H9 (cell line): ENCODE results near the gene MED29. TPM values are rescaled to one million over a fixed set of nuclear protein-coding genes. Genes with fewer than 3 reads are reported as not detected.

Source experiments
- DNase-seq: peaks from one replicate; pipeline ENCODE4 v3.0.0-alpha.2; 2017
- H2AFZ ChIP-seq: one replicate; pipeline ENCODE4 v1.6.1; 2013; ENCODE audit warnings: mild to moderate bottlenecking, low read length, control low read depth, moderate library complexity
- H2AK5ac ChIP-seq: 2 replicates; pipeline ENCODE4 v1.6.1; 2013; ENCODE audit warnings: low read length, control low read depth, mixed read lengths; ENCODE audit not compliant: insufficient read length
- H2BK120ac ChIP-seq: one replicate; pipeline ENCODE4 v1.6.1; 2013; ENCODE audit warnings: low read depth, mild to moderate bottlenecking, low read length, control low read depth, inconsistent platforms; ENCODE audit not compliant: poor library complexity, severe bottlenecking
- H2BK12ac ChIP-seq: 2 replicates; pipeline ENCODE4 v1.6.1; 2013; ENCODE audit warnings: low read length, control low read depth, mixed read lengths, low read depth; ENCODE audit not compliant: insufficient read length
- H2BK15ac ChIP-seq: 2 replicates; pipeline ENCODE4 v1.6.1; 2013; ENCODE audit warnings: low read depth, low read length, control low read depth
- H2BK20ac ChIP-seq: one replicate; pipeline ENCODE4 v1.6.1; 2013; ENCODE audit warnings: low read depth, mild to moderate bottlenecking, low read length, control low read depth, inconsistent platforms; ENCODE audit not compliant: poor library complexity, severe bottlenecking
- H2BK5ac ChIP-seq: 2 replicates; pipeline ENCODE4 v1.6.1; 2013; ENCODE audit warnings: low read length, control low read depth, mixed read lengths; ENCODE audit not compliant: insufficient read length
- H3K14ac ChIP-seq: 2 replicates; pipeline ENCODE4 v1.6.1; 2013; ENCODE audit warnings: low read length, control low read depth; ENCODE audit not compliant: insufficient read depth
- H3K18ac ChIP-seq: 2 replicates; pipeline ENCODE4 v1.6.1; 2013; ENCODE audit warnings: low read depth, mild to moderate bottlenecking, mixed read lengths, low read length, control low read depth; ENCODE audit not compliant: insufficient read length
- H3K23ac ChIP-seq: 2 replicates; pipeline ENCODE4 v1.6.1; 2013; ENCODE audit warnings: low read length, control low read depth, mixed read lengths, low read depth; ENCODE audit not compliant: insufficient read length
- H3K23me2 ChIP-seq: 2 replicates; pipeline ENCODE4 v1.6.1; 2013; ENCODE audit warnings: low read depth, mild to moderate bottlenecking, mixed read lengths, low read length, control low read depth; ENCODE audit not compliant: insufficient read length, poor library complexity, severe bottlenecking
- H3K27ac ChIP-seq: 2 replicates; pipeline ENCODE4 v1.5.1; 2013; ENCODE audit warnings: low read length, control low read depth, mixed read lengths, low read depth; ENCODE audit not compliant: insufficient read length
- H3K27me3 ChIP-seq: 2 replicates; pipeline ENCODE4 v1.6.1; 2013; ENCODE audit warnings: low read length, control low read depth, inconsistent platforms; ENCODE audit not compliant: insufficient read depth
- H3K4ac ChIP-seq: 2 replicates; pipeline ENCODE4 v1.6.1; 2013; ENCODE audit warnings: low read depth, mild to moderate bottlenecking, control low read depth, inconsistent platforms, low read length, moderate library complexity
- H3K4me1 ChIP-seq: 2 replicates; pipeline ENCODE4 v1.6.1; 2013; ENCODE audit warnings: low read length, control low read depth, inconsistent platforms; ENCODE audit not compliant: insufficient read depth
- H3K4me2 ChIP-seq: 2 replicates; pipeline ENCODE4 v1.6.1; 2013; ENCODE audit warnings: low read length, control low read depth, mixed read lengths; ENCODE audit not compliant: insufficient read length, insufficient read depth
- H3K56ac ChIP-seq: 2 replicates; pipeline ENCODE4 v1.6.1; 2013; ENCODE audit warnings: low read depth, mild to moderate bottlenecking, mixed read lengths, low read length, control low read depth; ENCODE audit not compliant: insufficient read length
- H3K79me1 ChIP-seq: 2 replicates; pipeline ENCODE4 v1.6.1; 2013; ENCODE audit warnings: low read depth, mild to moderate bottlenecking, moderate library complexity, low read length, control low read depth, inconsistent platforms; ENCODE audit not compliant: insufficient read depth, poor library complexity, severe bottlenecking
- H3K79me2 ChIP-seq: 2 replicates; pipeline ENCODE4 v1.6.1; 2013; ENCODE audit warnings: low read length, control low read depth, inconsistent platforms; ENCODE audit not compliant: insufficient read depth
- H3K9ac ChIP-seq: 2 replicates; pipeline ENCODE4 v1.6.1; 2013; ENCODE audit warnings: low read length, control low read depth, mixed read lengths; ENCODE audit not compliant: insufficient read length; ENCODE audit errors: extremely low read depth
- H3K9me3 ChIP-seq: one replicate; pipeline ENCODE4 v1.6.1; 2013; ENCODE audit warnings: low read depth, low read length, inconsistent platforms; ENCODE audit not compliant: control insufficient read depth
- H3T11ph ChIP-seq: one replicate; pipeline ENCODE4 v1.6.1; 2013; ENCODE audit warnings: mild to moderate bottlenecking, low read length, control low read depth, inconsistent platforms
- H4K20me1 ChIP-seq: one replicate; pipeline ENCODE4 v1.6.1; 2013; ENCODE audit not compliant: control insufficient read depth, insufficient read length, insufficient read depth
- H4K5ac ChIP-seq: 2 replicates; pipeline ENCODE4 v1.6.1; 2013; ENCODE audit warnings: low read depth, mild to moderate bottlenecking, mixed read lengths, low read length, control low read depth; ENCODE audit not compliant: insufficient read length
- H4K8ac ChIP-seq: replicated peaks from 2 replicates; pipeline ENCODE4 v1.6.1; 2013; ENCODE audit warnings: low read length, control low read depth, mixed read lengths, low read depth; ENCODE audit not compliant: insufficient read length
- H4K91ac ChIP-seq: 2 replicates; pipeline ENCODE4 v1.6.1; 2013; ENCODE audit warnings: low read depth, mild to moderate bottlenecking, moderate library complexity, mixed read lengths, low read length, control low read depth; ENCODE audit not compliant: insufficient read length
- H3K27ac Mint-ChIP-seq, 3 experiments: 2 replicates in 2 of 3; 3 replicates in 1 of 3; pipeline ENCODE4 v1.8.0; 2020 to 2021; ENCODE audit warnings: mixed read lengths in 3 of 3, mild to moderate bottlenecking in 1 of 3, moderate library complexity in 1 of 3
- H3K27me3 Mint-ChIP-seq: 2 replicates; pipeline ENCODE4 v1.8.0; 2021; ENCODE audit warnings: low read depth, mild to moderate bottlenecking, moderate library complexity, mixed read lengths
- H3K36me3 Mint-ChIP-seq, 3 experiments: 2 replicates in 2 of 3; 3 replicates in 1 of 3; pipeline ENCODE4 v1.8.0; 2020 to 2021; ENCODE audit warnings: low read depth in 3 of 3, mixed read lengths in 3 of 3; ENCODE audit not compliant: insufficient read depth in 1 of 3
- H3K4me1 Mint-ChIP-seq, 2 experiments: 2 replicates each; pipeline ENCODE4 v1.8.0; 2020; ENCODE audit warnings: mixed read lengths in 2 of 2
- H3K4me3 Mint-ChIP-seq, 2 experiments: 2 replicates in 1 of 2; 3 replicates in 1 of 2; pipeline ENCODE4 v1.8.0; 2020 to 2021; ENCODE audit warnings: mild to moderate bottlenecking in 2 of 2, mixed read lengths in 2 of 2, moderate library complexity in 1 of 2
- H3K9me3 Mint-ChIP-seq, 2 experiments: 2 replicates in 1 of 2; 3 replicates in 1 of 2; pipeline ENCODE4 v1.8.0; 2020; ENCODE audit warnings: mild to moderate bottlenecking in 2 of 2, mixed read lengths in 2 of 2, moderate library complexity in 1 of 2
- CTCF ChIP-seq: fragments of 200-600 bp; sonication (generic); conservative IDR thresholded peaks from 3 replicates; pipeline ENCODE4 v1.8.0; 2021; ENCODE audit warnings: antibody characterized with exemption, mild to moderate bottlenecking
- WGBS: extraction: QIAGEN DNeasy Blood & Tissue Kit; methylation state at CpG from one replicate; pipeline ENCODE4 v1.1.7; 2013; ENCODE audit warnings: missing lambda C conversion rate, low lambda C conversion rate, mixed read lengths; ENCODE audit not compliant: insufficient read length; ENCODE audit errors: extremely low coverage; 5-methylcytosine and 5-hydroxymethylcytosine counted together
- total RNA-seq: library from RNA; stranded (reverse); gene quantifications from 2 replicates; pipeline ENCODE4 v1.2.1, GENCODE V29; 2021

Gene MED29
- total RNA-seq, 1 experiment from 2014 or later, result 48.3 TPM

DNA sequence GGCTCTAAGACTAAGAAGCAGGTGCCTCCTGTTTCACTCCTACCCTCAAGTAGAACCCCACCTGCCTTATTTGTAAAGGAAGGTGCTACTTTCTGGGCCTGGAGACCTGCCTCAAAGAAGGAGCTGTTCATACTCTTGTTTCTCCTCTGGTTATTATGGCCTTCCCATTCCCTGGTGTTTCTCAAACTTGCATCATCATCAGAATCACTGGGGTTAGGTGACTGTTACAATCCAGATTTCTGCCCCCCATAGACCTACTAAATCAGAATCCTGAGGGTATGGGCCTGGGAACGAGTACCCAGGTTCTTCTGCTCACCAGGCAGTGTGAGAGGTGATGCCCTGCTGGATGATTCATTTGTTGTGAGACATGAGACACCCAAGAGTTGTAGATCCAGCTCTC is 30.6 kb upstream of the MED29 start:
- Histone ChIP-seq H4K91ac (no peak overlapping the region), H3K4me1 (no peaks in the 10 kb centered on the region), H4K8ac (no peak overlapping the region), H3K9me3 (no peaks in the 10 kb centered on the region), H2AFZ (no peak overlapping the region), H3K18ac (no peak overlapping the region), H2BK5ac (no peak overlapping the region), H3K27ac (no peak overlapping the region), H2AK5ac (no peak overlapping the region), H2BK12ac (no peak overlapping the region), H4K20me1 (no peaks in the 10 kb centered on the region), H3K4ac (no peak overlapping the region), H3K4me2 (no peak overlapping the region), H3T11ph (no peak overlapping the region), H3K9ac (no peak overlapping the region), H2BK20ac (no peak overlapping the region), H2BK15ac (no peak overlapping the region), H3K79me2 (no peaks in the 10 kb centered on the region), H3K23me2 (no peaks in the 10 kb centered on the region), H3K79me1 (no peaks in the 10 kb centered on the region), H3K56ac (no peak overlapping the region), H3K23ac (no peak overlapping the region), H2BK120ac (no peak overlapping the region), H3K27me3 (no peaks in the 10 kb centered on the region), H3K14ac (no peak overlapping the region), H4K5ac (no peak overlapping the region)
- no peak overlapping the region for H3K4me3 Mint-ChIP-seq
- no peak for TF ChIP-seq CTCF
- no peaks in the 10 kb centered on the region for H3K9me3 Mint-ChIP-seq
- H3K27ac Mint-ChIP-seq, result no peak overlapping the region; a peak in 1 of 7 replicates
- no peak for DNase-seq
- peaks cover 41 to 86% (median 75%) of the 10 kb centered on the region in 3 experiments for H3K36me3 Mint-ChIP-seq
- WGBS, result no CpG with 5 or more reads among the region's 1 CpG
- no peaks in the 10 kb centered on the region; the same call in 1 of the 2 replicates for H3K27me3 Mint-ChIP-seq
- H3K4me1 Mint-ChIP-seq, result no peaks in the 10 kb centered on the region
